GM12878 (cell line): ENCODE results near the gene CDH2. TPM values are rescaled to one million over a fixed set of nuclear protein-coding genes. Genes with fewer than 3 reads are reported as not detected.

ENCODE experiments used
- ATAC-seq: fragments of 200-7000 bp; cut with Tn5 transposase; 3 replicates; pipeline ENCODE4 v1.9.1; 2020; ENCODE audit warnings: mild to moderate bottlenecking, moderate library complexity
- BruUV-seq: library from RNA; stranded (reverse); fragments of 400-500 nt; replicated peaks from 2 replicates; lab custom pipeline; 2021; lab: Mats Ljungman, UMichigan
- CTCF ChIA-PET: fragments of 300-600 bp; sonication (Branson Sonifier 250); formaldehyde crosslinking; extraction: SDS; loops from one replicate; lab custom pipeline; 2021; ENCODE audit warnings: inconsistent platforms; lab: Yijun Ruan, JAX
- POLR2A ChIA-PET: fragments of 350-600 bp; formaldehyde crosslinking; extraction: SDS; loops from one replicate; lab custom pipeline; 2021; ENCODE audit warnings: inconsistent platforms; lab: Charles Lee
- RAD21 ChIA-PET: fragments of 300-600 bp; sonication (Branson Sonifier 250); formaldehyde crosslinking; loops from one replicate; lab custom pipeline; 2023; ENCODE audit warnings: antibody characterized with exemption; ENCODE audit not compliant: unreplicated experiment; lab: Charles Lee
- SMC1A ChIA-PET: fragments of 300-600 bp; sonication (Branson Sonifier 250); formaldehyde crosslinking; loops from one replicate; lab custom pipeline; 2023; ENCODE audit not compliant: unreplicated experiment, uncharacterized antibody; lab: Charles Lee
- DNase-seq: peaks from one replicate; pipeline ENCODE4 v3.0.0-alpha.2; 2011; ENCODE audit warnings: low read depth, low spot score
- FAIRE-seq: peaks from 3 replicates; lab custom pipeline; 2011; peaks lifted over from hg19 to GRCh38; lab: Jason Lieb, UNC
- H2AFZ ChIP-seq: 2 replicates; pipeline ENCODE4 v1.6.0; 2011; ENCODE audit warnings: low read depth, low read length, control low read depth; ENCODE audit not compliant: control insufficient read depth
- H3K27ac ChIP-seq: 2 replicates; pipeline ENCODE4 v1.5.1; 2011; ENCODE audit warnings: control low read depth; ENCODE audit not compliant: control insufficient read depth, insufficient read depth
- H3K27me3 ChIP-seq, 2 experiments: replicated peaks in 1 of 2; 2 replicates each; pipeline versions ENCODE4 v1.6.0 to v1.6.1; 2011; ENCODE audit warnings: low read length in 1 of 2; ENCODE audit not compliant: control insufficient read depth in 2 of 2, insufficient read depth in 2 of 2
- H3K36me3 ChIP-seq, 2 experiments: 2 replicates each; pipeline ENCODE4 v1.5.1; 2011; ENCODE audit warnings: low read length in 1 of 2; ENCODE audit not compliant: control insufficient read depth in 2 of 2, insufficient read depth in 2 of 2
- H3K4me1 ChIP-seq: 2 replicates; pipeline ENCODE4 v1.6.1; 2011; ENCODE audit warnings: mild to moderate bottlenecking, low read length, moderate library complexity, mixed read lengths; ENCODE audit not compliant: control insufficient read depth, insufficient read depth
- H3K4me2 ChIP-seq: 2 replicates; pipeline ENCODE4 v1.6.0; 2011; ENCODE audit warnings: control low read depth; ENCODE audit not compliant: control insufficient read depth, insufficient read depth
- H3K4me3 ChIP-seq: fragments of 200-600 bp; sonication (generic); 2 replicates; pipeline ENCODE4 v1.5.1; 2016
- H3K79me2 ChIP-seq: 2 replicates; pipeline ENCODE4 v1.6.0; 2011; ENCODE audit warnings: low read length; ENCODE audit not compliant: control insufficient read depth, insufficient read depth
- H3K9ac ChIP-seq: 2 replicates; pipeline ENCODE4 v1.8.0; 2011; ENCODE audit warnings: low read length, control low read depth, mixed read lengths; ENCODE audit not compliant: control insufficient read depth, insufficient read depth
- H3K9me3 ChIP-seq: replicated peaks from 3 replicates; pipeline ENCODE4 v1.5.1; 2011; ENCODE audit warnings: mild to moderate bottlenecking, low read length; ENCODE audit not compliant: control insufficient read depth, insufficient read depth
- H4K20me1 ChIP-seq: 2 replicates; pipeline ENCODE4 v1.6.0; 2011; ENCODE audit not compliant: control insufficient read depth, insufficient read depth
- BCL11A ChIP-seq: IDR thresholded peaks from 2 replicates; pipeline ENCODE4 v1.6.1; 2011; ENCODE audit warnings: low read depth, low read length
- DPF2 ChIP-seq: fragments of 450-650 bp; IDR thresholded peaks from 2 replicates; pipeline ENCODE4 v1.6.1; 2017; ENCODE audit warnings: mild to moderate bottlenecking
- IRF4 ChIP-seq: IDR thresholded peaks from 2 replicates; pipeline ENCODE4 v1.6.1; 2011; ENCODE audit warnings: low read depth, low read length
- MEF2B ChIP-seq: fragments of 450-650 bp; IDR thresholded peaks from 2 replicates; pipeline ENCODE4 v1.6.1; 2018; ENCODE audit warnings: mild to moderate bottlenecking, moderate library complexity; ENCODE audit not compliant: partially characterized antibody, poor library complexity, severe bottlenecking
- MYB ChIP-seq: fragments of 150-350 bp; IDR thresholded peaks from 2 replicates; pipeline ENCODE4 v1.6.1; 2014; ENCODE audit warnings: mild to moderate bottlenecking, low read depth, low read length, borderline replicate concordance
- PAX8 ChIP-seq: fragments of 450-650 bp; IDR thresholded peaks from 2 replicates; pipeline ENCODE4 v1.6.1; 2017; ENCODE audit warnings: mild to moderate bottlenecking, moderate library complexity
- RAD21 ChIP-seq: IDR thresholded peaks from 2 replicates; pipeline ENCODE4 v1.6.1; 2011; ENCODE audit warnings: mild to moderate bottlenecking, low read depth, low read length, moderate library complexity; ENCODE audit not compliant: insufficient read depth
- RB1 ChIP-seq: fragments of 450-650 bp; formaldehyde crosslinking; IDR thresholded peaks from 2 replicates; pipeline ENCODE4 v1.6.1; 2017; ENCODE audit warnings: mild to moderate bottlenecking, borderline replicate concordance
- TCF12 ChIP-seq: IDR thresholded peaks from 2 replicates; pipeline ENCODE4 v1.6.1; 2011; ENCODE audit warnings: low read depth, mild to moderate bottlenecking, low read length
- TCF3 ChIP-seq: IDR thresholded peaks from 2 replicates; pipeline ENCODE4 v1.6.1; 2012; ENCODE audit warnings: low read depth, mild to moderate bottlenecking, low read length, borderline replicate concordance; ENCODE audit not compliant: insufficient read depth
- WGBS: methylation state at CpG from one replicate; pipeline ENCODE4 v1.1.6; 2016; ENCODE audit warnings: low lambda C conversion rate; ENCODE audit not compliant: insufficient replicate concordance, insufficient coverage; ENCODE audit errors: missing lambda C conversion rate; 5-methylcytosine and 5-hydroxymethylcytosine counted together
- in situ Hi-C: fragments of 300-500 bp; cut with MboI; formaldehyde crosslinking; loops from 9 replicates; pipeline ENCODE4 v1.14.3; 2018; ENCODE audit warnings: mixed read lengths
- intact Hi-C: fragments of 100-400 bp; cut with micrococcal nuclease; formaldehyde crosslinking; loops from one replicate; pipeline ENCODE4 v1.14.2; 2022; ENCODE audit not compliant: unreplicated experiment
- polyA plus RNA-seq, 11 experiments: library from polyadenylated mRNA; depleted of rRNA in 4 of 11; unstranded in 6 of 11; stranded (reverse) in 5 of 11; fragments of >200 nt; fragmentation: Nextera tagmentation in 4 of 11; fragmentation: Illumina TruSeq in 1 of 11; extraction: Ambion mirVana in 4 of 11; extraction: Trizol in 1 of 11; gene quantifications; 1 replicate in 1 of 11; 2 replicates in 10 of 11; pipeline versions ENCODE4 v1.2.1 to v1.2.3, GENCODE V29; 2011 to 2016; ENCODE audit warnings: inconsistent platforms in 2 of 11, missing spikeins in 2 of 11, low read depth in 1 of 11
- total RNA-seq, 4 experiments: library from RNA; depleted of rRNA in 3 of 4; stranded (reverse); fragments of >200 nt in 3 of 4; fragmentation: Illumina TruSeq in 1 of 4; extraction: Trizol in 1 of 4; gene quantifications; 2 replicates each; pipeline versions ENCODE4 v1.2.1 to v1.2.3, GENCODE V29; 2013 to 2021
- TF ChIP-seq, protein P1 (sequence below): fragments of 450-650 bp; IDR thresholded peaks from 2 replicates; pipeline ENCODE4 v1.6.1; 2017; ENCODE audit warnings: mild to moderate bottlenecking, moderate library complexity
- TF ChIP-seq, protein P2 (sequence below): fragments of 150-350 bp; IDR thresholded peaks from 2 replicates; pipeline ENCODE4 v1.6.1; 2016; ENCODE audit warnings: low read depth, low read length
- TF ChIP-seq, protein P3 (sequence below): fragments of 450-650 bp; IDR thresholded peaks from 2 replicates; pipeline ENCODE4 v1.6.1; 2017; ENCODE audit warnings: borderline replicate concordance
- TF ChIP-seq, protein P4 (sequence below): IDR thresholded peaks from 2 replicates; pipeline ENCODE4 v1.6.1; 2012; ENCODE audit warnings: low read depth, low read length, improper control_type of control experiment

CDH2 gene
- total and polyA plus RNA-seq, 10 of the 15 experiments (the other 5 are each of a cell fraction or from before 2014, with no cell fraction given), result 0.01 to 0.25 (median 0.06) TPM; not detected in 4

DNA sequence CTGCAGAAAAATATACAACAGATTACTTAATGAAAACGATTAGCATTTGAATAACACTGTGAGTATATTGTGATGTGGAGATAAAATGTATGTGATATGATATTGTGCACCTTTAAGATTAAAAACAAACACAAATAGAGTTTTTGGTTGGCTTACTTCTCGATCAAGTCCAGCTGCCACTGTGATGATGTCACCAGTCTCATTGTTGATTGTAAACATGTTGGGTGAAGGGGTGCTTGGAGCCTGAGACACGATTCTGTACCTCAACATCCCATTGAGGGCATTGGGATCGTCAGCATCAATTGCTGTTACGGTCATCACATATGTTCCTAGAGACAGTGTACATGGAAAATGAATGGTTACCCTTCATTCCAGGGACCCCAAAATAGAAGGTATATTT is 174.1 kb downstream of the CDH2 start:
- no peak for DNase-seq
- no peak for FAIRE-seq
- Histone ChIP-seq H4K20me1 (no peaks in the 10 kb centered on the region), H3K36me3 (no peaks in the 10 kb centered on the region), H3K4me1 (no peaks in the 10 kb centered on the region), H3K27ac (no peak overlapping the region), H3K79me2 (no peaks in the 10 kb centered on the region), H3K9me3 (no peaks in the 10 kb centered on the region), H3K9ac (no peak overlapping the region), H3K27me3 (no peaks in the 10 kb centered on the region), H3K4me3 (no peak overlapping the region), H2AFZ (no peak overlapping the region), H3K4me2 (no peak overlapping the region)
- 23% methylated on average over 5 of the region's 5 CpGs for WGBS
- CTCF ChIA-PET, result no interaction called here
- intact Hi-C loops, result no loop called here
- SMC1A ChIA-PET, result no interaction called here
- POLR2A ChIA-PET, result no interaction called here
- no TSS peak for BruUV-seq
- no peak for ATAC-seq
- in situ Hi-C loops, result no loop called here
- RAD21 ChIA-PET, result no interaction called here
- TF ChIP-seq TCF3 (no peak), IRF4 (no peak), DPF2 (no peak), PAX8 (no peak), RAD21 (no peak), RB1 (no peak), MEF2B (no peak), BCL11A (no peak), TCF12 (no peak), MYB (no peak)
- TF ChIP-seq, protein P1, sequence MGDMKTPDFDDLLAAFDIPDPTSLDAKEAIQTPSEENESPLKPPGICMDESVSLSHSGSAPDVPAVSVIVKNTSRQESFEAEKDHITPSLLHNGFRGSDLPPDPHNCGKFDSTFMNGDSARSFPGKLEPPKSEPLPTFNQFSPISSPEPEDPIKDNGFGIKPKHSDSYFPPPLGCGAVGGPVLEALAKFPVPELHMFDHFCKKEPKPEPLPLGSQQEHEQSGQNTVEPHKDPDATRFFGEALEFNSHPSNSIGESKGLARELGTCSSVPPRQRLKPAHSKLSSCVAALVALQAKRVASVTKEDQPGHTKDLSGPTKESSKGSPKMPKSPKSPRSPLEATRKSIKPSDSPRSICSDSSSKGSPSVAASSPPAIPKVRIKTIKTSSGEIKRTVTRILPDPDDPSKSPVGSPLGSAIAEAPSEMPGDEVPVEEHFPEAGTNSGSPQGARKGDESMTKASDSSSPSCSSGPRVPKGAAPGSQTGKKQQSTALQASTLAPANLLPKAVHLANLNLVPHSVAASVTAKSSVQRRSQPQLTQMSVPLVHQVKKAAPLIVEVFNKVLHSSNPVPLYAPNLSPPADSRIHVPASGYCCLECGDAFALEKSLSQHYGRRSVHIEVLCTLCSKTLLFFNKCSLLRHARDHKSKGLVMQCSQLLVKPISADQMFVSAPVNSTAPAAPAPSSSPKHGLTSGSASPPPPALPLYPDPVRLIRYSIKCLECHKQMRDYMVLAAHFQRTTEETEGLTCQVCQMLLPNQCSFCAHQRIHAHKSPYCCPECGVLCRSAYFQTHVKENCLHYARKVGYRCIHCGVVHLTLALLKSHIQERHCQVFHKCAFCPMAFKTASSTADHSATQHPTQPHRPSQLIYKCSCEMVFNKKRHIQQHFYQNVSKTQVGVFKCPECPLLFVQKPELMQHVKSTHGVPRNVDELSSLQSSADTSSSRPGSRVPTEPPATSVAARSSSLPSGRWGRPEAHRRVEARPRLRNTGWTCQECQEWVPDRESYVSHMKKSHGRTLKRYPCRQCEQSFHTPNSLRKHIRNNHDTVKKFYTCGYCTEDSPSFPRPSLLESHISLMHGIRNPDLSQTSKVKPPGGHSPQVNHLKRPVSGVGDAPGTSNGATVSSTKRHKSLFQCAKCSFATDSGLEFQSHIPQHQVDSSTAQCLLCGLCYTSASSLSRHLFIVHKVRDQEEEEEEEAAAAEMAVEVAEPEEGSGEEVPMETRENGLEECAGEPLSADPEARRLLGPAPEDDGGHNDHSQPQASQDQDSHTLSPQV, result no peak
- TF ChIP-seq, protein P2, sequence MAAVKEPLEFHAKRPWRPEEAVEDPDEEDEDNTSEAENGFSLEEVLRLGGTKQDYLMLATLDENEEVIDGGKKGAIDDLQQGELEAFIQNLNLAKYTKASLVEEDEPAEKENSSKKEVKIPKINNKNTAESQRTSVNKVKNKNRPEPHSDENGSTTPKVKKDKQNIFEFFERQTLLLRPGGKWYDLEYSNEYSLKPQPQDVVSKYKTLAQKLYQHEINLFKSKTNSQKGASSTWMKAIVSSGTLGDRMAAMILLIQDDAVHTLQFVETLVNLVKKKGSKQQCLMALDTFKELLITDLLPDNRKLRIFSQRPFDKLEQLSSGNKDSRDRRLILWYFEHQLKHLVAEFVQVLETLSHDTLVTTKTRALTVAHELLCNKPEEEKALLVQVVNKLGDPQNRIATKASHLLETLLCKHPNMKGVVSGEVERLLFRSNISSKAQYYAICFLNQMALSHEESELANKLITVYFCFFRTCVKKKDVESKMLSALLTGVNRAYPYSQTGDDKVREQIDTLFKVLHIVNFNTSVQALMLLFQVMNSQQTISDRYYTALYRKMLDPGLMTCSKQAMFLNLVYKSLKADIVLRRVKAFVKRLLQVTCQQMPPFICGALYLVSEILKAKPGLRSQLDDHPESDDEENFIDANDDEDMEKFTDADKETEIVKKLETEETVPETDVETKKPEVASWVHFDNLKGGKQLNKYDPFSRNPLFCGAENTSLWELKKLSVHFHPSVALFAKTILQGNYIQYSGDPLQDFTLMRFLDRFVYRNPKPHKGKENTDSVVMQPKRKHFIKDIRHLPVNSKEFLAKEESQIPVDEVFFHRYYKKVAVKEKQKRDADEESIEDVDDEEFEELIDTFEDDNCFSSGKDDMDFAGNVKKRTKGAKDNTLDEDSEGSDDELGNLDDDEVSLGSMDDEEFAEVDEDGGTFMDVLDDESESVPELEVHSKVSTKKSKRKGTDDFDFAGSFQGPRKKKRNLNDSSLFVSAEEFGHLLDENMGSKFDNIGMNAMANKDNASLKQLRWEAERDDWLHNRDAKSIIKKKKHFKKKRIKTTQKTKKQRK, result no peak
- TF ChIP-seq, protein P3, sequence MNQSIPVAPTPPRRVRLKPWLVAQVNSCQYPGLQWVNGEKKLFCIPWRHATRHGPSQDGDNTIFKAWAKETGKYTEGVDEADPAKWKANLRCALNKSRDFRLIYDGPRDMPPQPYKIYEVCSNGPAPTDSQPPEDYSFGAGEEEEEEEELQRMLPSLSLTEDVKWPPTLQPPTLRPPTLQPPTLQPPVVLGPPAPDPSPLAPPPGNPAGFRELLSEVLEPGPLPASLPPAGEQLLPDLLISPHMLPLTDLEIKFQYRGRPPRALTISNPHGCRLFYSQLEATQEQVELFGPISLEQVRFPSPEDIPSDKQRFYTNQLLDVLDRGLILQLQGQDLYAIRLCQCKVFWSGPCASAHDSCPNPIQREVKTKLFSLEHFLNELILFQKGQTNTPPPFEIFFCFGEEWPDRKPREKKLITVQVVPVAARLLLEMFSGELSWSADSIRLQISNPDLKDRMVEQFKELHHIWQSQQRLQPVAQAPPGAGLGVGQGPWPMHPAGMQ, result no peak
- TF ChIP-seq, protein P4, sequence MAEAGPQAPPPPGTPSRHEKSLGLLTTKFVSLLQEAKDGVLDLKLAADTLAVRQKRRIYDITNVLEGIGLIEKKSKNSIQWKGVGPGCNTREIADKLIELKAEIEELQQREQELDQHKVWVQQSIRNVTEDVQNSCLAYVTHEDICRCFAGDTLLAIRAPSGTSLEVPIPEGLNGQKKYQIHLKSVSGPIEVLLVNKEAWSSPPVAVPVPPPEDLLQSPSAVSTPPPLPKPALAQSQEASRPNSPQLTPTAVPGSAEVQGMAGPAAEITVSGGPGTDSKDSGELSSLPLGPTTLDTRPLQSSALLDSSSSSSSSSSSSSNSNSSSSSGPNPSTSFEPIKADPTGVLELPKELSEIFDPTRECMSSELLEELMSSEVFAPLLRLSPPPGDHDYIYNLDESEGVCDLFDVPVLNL, result no peak
